Coronary artery (tissue), 2 donors: ENCODE measurements around the gene ADRA2B.

Experiments
- DNase-seq: peaks from one replicate; pipeline ENCODE4 v3.0.0-alpha.2; 2017; ENCODE audit warnings: low spot score
- H3K27ac ChIP-seq, 2 donors: fragments of 200-600 bp; sonication (generic); one replicate each; pipeline ENCODE4 v1.5.1; 2016 to 2019
- H3K4me3 ChIP-seq: fragments of 200-600 bp; sonication (generic); 2 replicates; pipeline ENCODE4 v1.5.1; 2016; ENCODE audit warnings: mild to moderate bottlenecking, moderate library complexity
- CTCF ChIP-seq: fragments of 200-600 bp; sonication (generic); IDR thresholded peaks from one replicate; pipeline ENCODE4 v1.5.1; 2019; ENCODE audit warnings: antibody characterized with exemption

ADRA2B gene

GRCh38 chr2:96109931-96110511 is 6.3 kb downstream of the ADRA2B start:
- TF ChIP-seq CTCF = no peak
- DNase-seq = no peak
- Histone ChIP-seq H3K27ac (peak overlapping the region in 1 of 2 donors; percentile 70), H3K4me3 (no peak overlapping the region)

- TF ChIP-seq CTCF = no peak
- Histone ChIP-seq H3K27ac (peak overlapping the region in 1 of 2 donors; percentile 70), H3K4me3 (no peak overlapping the region)
- DNase-seq = no peak
These were observed 7.0 kb downstream of the ADRA2B start for GRCh38 chr2:96109361-96109680.

- H3K4me3 ChIP-seq = no peak overlapping the region
- peak overlapping the region in 1 of 2 donors; percentile 70 for H3K27ac ChIP-seq
- TF ChIP-seq CTCF = no peak
- DNase-seq = no peak
These were observed 7.6 kb downstream of the ADRA2B start for GRCh38 chr2:96108541-96109360.

GRCh38 chr2:96108151-96108540 is 8.2 kb downstream of the ADRA2B start:
- no peak for TF ChIP-seq CTCF
- no peak for DNase-seq
- no peak overlapping the region for H3K27ac ChIP-seq
- no peak overlapping the region for H3K4me3 ChIP-seq

GRCh38 chr2:96107708-96108065 is 8.7 kb downstream of the ADRA2B start:
- H3K27ac ChIP-seq = no peak overlapping the region
- no peak for TF ChIP-seq CTCF
- no peak for DNase-seq
- H3K4me3 ChIP-seq = no peak overlapping the region

- no peak overlapping the region for H3K27ac ChIP-seq
- no peak overlapping the region for H3K4me3 ChIP-seq
- DNase-seq = no peak
- TF ChIP-seq CTCF = no peak
These were observed 9.2 kb downstream of the ADRA2B start for GRCh38 chr2:96106991-96107707.
